Activated CD8-positive, alpha-beta memory T cell treated with anti-CD3 and anti-CD28 coated beads, Interleukin-2, amount 50 U/mL, for 1 hour (primary cell): Measurements from ENCODE around the gene C9orf72.

Source experiments
- DNase-seq: peaks from one replicate; pipeline ENCODE4 v3.0.0-alpha.2; 2020; ENCODE audit errors: extremely low read depth

C9orf72 gene

GRCh38 chr9:27573634-27574590 lies 631 bp upstream of the C9orf72 start:
- peak; percentile 98 for DNase-seq

- peak; percentile 57 for DNase-seq
These were observed 739 bp downstream of the C9orf72 start for GRCh38 chr9:27572566-27572917.

DNA sequence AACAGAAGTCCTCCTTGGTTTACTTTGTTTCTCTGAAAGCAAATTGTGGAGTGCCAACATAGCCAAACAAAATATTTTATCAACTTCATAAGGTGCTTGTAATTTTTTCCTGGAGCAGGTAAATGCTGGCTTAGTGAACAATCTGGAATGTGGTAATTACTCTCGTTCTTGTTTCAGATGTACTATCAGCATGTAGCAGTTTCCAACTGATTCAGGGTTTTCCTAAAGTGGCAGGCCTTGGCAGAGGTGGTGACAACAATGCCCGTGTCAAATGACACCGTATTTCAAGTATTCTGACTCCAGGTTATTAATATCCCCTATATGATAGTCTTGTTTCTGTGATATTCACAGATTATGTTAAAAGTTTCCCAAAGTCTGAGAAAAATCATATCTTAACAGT lies 1.2 kb downstream of the C9orf72 start:
- no peak for DNase-seq

GRCh38 chr9:27571011-27571410 lies 2.3 kb downstream of the C9orf72 start:
- DNase-seq, result no peak

DNA sequence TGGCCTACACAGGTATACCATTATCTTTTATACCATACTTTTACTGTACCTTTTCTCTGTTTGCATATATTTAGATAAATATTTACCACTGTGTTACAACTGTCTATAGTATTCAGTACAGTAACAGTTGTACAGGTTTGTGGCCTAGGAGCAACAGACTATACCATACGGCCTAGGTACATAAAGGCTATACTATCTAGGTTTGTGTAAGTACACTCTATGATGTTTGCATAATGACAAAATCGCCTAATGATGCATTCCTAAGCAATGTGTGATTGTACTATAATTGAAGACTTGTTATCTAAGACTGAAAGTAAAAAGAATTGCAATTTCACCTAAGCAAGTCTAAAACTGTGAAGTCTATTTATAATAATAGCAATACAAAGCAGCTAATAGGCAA lies 3.9 kb downstream of the C9orf72 start:
- DNase-seq, result no peak

DNA sequence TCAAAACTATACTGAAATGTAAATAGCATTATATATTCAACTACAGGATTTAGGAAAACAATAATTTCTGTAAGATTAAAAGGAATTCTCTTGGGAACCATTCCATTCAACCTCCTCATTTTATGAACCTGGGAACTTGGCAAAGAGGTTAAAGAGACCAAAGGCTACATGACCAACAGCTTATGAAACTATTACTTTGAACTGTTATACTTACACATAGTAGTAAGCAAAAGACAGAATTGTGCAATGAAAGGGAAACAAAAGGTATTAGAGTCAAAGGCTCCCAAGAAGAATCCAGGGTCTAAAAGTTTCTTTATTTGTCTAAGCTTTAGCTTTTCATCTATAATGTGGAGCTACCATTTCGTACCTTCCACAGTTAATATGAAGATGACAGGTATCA lies 7.2 kb downstream of the C9orf72 start:
- no peak for DNase-seq

GRCh38 chr9:27565696-27566095 lies 7.6 kb downstream of the C9orf72 start:
- DNase-seq, result no peak

DNA sequence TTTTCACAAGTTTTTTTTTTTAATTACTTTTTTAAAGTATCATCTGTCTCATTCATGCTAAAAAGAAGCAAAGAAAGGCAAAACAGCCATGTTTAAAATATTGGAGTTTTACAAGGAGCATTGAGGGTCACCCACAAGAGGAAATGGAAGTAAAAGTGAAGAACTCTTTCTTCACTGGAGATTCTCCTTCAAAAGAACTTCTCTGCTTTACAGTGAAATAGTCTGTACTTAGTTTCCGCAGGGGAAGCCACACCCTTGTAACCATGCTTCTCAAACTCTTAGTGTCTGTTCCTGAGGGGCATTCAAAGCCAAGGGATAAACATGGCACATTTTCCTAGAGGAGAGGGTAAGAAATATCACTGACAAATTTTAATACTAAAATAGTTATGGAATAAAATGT lies 8.6 kb downstream of the C9orf72 start:
- DNase-seq, result no peak

- no peak for DNase-seq
These were observed 9.4 kb downstream of the C9orf72 start for GRCh38 chr9:27563738-27564430.

DNA sequence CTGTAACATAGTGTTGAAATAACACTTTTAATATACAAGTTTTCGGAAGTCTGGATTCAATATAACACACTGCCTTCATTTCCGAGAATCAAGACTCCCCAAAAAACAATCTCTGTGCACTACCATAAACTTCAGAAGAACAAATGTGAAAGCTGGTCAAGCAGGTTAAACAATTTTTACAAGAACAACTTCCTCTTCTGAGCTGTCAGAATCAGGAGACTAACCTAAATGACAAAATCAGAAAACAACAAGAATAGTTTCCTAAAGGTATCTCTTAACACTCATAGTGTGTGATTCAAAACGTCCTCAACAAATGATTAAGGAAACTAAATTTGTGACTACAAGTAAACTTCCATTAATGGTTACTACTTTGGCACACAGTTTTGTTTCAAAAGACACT lies 11.6 kb downstream of the C9orf72 start:
- no peak for DNase-seq

GRCh38 chr9:27560457-27560856 lies 12.8 kb downstream of the C9orf72 start:
- no peak for DNase-seq

- no peak for DNase-seq
These were observed 15.0 kb downstream of the C9orf72 start for GRCh38 chr9:27558307-27558706.

DNA sequence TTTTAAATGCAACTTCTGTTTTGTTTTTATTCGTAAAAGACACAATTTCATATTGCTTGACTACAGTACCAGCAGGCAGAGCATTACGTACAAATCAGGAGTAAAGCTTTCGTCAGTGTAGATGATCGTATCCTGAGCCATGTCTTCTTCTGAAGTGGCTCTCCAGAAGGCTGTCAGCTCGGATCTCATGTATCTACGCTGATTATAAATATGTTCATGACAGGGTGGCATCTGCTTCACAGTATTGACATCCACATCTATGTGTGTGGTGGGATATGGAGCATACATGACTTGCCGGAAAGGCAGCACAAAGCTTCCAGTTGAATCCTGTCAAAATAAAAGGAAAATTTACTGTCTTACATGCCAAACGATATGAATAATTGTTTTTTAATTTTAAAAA lies 16.8 kb downstream of the C9orf72 start:
- DNase-seq, result no peak

GRCh38 chr9:27554712-27555111 lies 18.6 kb downstream of the C9orf72 start:
- no peak for DNase-seq

DNA sequence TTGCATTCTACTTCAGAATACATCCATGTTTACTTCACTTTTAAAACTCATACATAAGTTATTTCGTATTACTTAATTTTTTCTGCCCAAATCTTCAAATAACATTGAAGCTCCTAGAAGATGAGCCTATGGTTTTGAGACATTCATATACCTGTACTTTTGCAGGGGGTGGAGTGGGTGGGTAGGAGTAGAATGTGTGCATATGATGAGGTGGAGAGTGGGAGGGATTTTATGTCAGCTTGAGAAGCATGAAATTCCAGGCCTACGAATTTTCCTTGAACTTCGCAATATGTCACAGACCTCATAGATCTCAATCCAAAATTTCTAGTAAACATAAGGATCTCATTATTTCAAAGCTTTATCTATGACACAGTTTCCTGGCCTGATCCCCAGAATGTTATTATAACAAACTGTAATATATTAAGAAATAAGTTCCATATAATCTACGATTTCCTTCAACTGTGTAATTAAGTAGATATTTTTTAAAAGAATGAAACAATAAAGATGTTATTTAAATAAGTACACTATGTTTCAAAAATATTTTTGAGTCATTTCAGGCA lies 24.0 kb downstream of the C9orf72 start:
- no peak for DNase-seq

- no peak for DNase-seq
These were observed 25.1 kb downstream of the C9orf72 start for GRCh38 chr9:27548055-27548741.

DNA sequence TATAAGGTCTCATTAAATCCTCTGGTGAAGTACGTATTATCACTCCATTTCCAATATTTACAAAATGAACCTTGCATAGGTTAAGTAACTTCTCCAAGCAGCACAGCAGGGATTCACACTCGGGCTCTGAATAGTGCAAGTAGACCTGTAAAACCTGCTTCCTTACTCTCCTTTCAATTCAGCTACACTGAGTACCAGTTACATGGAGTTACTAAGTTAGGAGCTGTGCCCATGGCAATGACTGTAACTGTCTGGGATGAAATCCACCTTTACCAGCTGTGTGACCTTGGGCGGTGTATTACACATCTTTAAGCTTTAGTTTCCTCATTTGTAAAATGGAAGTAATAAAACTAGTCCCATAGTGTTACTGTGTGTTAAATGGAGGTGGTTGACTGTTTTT lies 27.8 kb downstream of the C9orf72 start:
- DNase-seq, result no peak

- DNase-seq, result no peak
These were observed 30.8 kb downstream of the C9orf72 start for GRCh38 chr9:27542508-27542907.

DNA sequence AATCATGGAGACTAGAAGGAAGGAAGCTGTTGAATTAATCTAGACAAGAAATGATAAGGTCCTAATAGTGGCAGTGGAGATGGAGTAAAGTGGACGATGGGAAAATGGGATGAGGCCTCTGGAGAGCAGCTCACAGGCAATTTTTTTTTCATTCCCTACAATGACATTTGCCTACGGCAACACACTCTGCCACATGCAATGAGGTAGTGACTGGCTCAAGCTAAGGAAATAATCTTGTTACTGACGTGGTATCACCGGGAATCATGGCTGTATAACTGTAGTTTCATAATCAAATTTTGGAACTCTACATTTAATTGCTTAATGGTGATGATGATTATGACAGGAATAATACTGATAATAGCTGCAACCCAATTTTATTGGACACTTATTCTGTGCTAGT lies 31.5 kb downstream of the C9orf72 start:
- DNase-seq, result no peak

- DNase-seq, result no peak
These were observed 32.8 kb downstream of the C9orf72 start for GRCh38 chr9:27540502-27540901.

DNA sequence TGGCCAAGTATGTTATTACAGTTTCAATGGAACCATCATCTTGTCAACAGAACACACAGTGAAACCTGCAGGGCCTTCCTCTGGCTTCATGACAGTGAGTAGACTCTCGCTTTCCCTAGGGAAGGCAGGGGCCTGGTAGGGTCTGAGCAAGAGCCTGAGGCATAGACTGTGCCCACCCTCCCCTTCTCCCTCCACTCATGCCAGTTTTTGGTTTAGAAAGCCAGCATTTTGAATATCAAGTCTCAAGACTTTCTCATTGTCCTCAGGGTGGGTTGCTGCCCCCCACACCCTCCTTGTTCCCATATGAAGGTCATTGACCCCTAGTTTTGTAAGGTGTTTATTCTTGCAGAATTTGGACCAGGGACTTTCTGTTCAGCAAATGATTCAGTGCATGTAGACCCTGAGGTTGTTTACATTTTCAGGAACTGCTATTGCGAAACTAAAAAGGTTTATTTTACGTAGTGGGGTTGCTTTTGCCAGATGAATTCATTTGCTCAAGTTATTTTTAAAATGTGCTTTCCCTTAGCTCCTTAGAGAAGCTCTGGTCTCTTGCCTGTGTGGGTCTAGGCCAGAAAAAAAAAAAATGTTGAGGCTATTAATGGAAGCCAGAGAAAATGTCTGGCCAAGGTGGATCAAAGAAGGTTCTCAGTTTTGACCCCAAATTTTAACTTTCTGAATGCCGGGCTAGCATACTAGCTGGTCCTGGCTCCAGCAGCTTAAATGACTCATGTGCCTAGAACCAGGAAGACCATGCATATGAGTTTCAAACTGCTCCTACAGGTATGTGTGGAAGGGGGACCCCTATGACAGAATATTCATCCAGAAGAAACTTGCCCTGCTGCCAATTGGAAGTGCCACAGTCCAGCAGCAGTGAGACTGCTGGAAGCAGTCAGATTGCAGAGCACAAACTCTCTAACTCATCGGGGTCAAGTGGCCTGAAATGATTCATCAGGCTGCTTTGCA lies 33.5 kb downstream of the C9orf72 start:
- no peak for DNase-seq
